ENCODE data around the gene FOSL2. TPM values are rescaled to one million over a fixed set of nuclear protein-coding genes. Genes with fewer than 3 reads are reported as not detected.

The FOSL2 gene
- total and polyA plus RNA-seq, 4 donors: 23.5 to 97.9 (median 68.5) TPM

DNA sequence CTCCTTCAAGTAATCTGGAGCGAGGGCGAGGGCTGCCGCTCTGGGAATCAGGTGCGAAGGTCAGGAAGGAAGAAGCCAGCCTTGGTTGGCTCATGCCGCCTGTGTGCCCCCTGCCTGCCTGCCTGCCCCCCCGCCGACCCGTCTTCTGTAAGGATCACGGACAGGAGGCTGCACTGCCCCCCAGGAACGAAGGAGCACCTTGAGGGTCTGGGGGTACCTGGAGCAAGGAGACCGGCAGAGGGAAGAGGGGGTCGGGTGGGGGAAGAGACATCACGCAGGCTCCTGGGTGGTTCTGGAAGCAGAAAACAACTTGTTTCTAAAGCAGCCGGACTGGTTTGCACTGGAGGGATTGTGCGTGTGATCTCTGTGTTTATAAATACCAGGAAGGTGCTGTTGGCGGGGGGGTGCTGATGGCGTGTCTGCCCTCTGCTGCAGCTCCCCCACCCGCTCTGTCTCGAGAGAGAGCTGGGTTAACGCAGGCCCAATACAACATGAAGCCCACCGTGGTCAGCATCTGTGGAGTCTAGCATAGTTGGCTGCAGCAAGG is 1.7 kb downstream of the FOSL2 start:
- no peak for TF ChIP-seq CTCF (IDR thresholded peaks at IDR 0.05; ENCODE audit: control extremely low read depth, extremely low read depth)
- 1% methylated on average over 20 to 21 of the region's 21 CpGs for WGBS, 2 donors

GRCh38 chr2:28394997-28395333 is 2.3 kb downstream of the FOSL2 start:
- Histone ChIP-seq H3K4me1 (ENCODE audit: control insufficient read depth in 5 of 5, insufficient read depth in 5 of 5, low read length in 5 of 5) (peaks cover 7 to 57% (median 20%) of the 10 kb centered on the region in 5 donors), H3K36me3 (ENCODE audit: control insufficient read depth in 4 of 4, insufficient read depth in 4 of 4, low read length in 4 of 4) (peaks cover 0 to 4% (median 0%) of the 10 kb centered on the region in 4 donors), H3K9me3 (ENCODE audit: control insufficient read depth in 4 of 4, insufficient read depth in 3 of 4, low read length in 3 of 4) (no peaks in the 10 kb centered on the region), H3K27ac (ENCODE audit: low read depth in 1 of 2, low read length in 1 of 2) (peak overlapping the region; percentile 99), H3K4me3 (peak overlapping the region; percentile 94), H3K9ac (ENCODE audit: insufficient read depth in 1 of 2, low read length in 2 of 2) (peak overlapping the region in 1 of 2 donors; percentile 84), H3K27me3 (ENCODE audit: control insufficient read depth in 3 of 3, insufficient read depth in 3 of 3, low read length in 2 of 3) (no peaks in the 10 kb centered on the region)
- WGBS, 2 donors: 8 to 12% methylated on average over 7 of the region's 7 CpGs
- ATAC-seq (ENCODE audit: insufficient read depth, low FRiP score): no peak
- no peak for DNase-seq
- TF ChIP-seq CTCF (IDR thresholded peaks at IDR 0.05; ENCODE audit: control extremely low read depth, extremely low read depth): no peak

More for the DNA sequence above, 1.7 kb downstream of the FOSL2 start:
- no peaks in the 10 kb centered on the region for H3K27me3 ChIP-seq (ENCODE audit: control insufficient read depth in 3 of 3, insufficient read depth in 3 of 3, low read length in 2 of 3)
- DNase-seq: peak; percentile 55 to 74 (median 61)
- H3K9ac ChIP-seq (ENCODE audit: insufficient read depth in 1 of 2, low read length in 2 of 2): peak overlapping the region in 1 of 2 donors; percentile 84
- peak overlapping the region; percentile 99 for H3K27ac ChIP-seq (ENCODE audit: low read depth in 1 of 2, low read length in 1 of 2)
- ATAC-seq (ENCODE audit: insufficient read depth, low FRiP score): no peak
- H3K4me1 ChIP-seq (ENCODE audit: control insufficient read depth in 5 of 5, insufficient read depth in 5 of 5, low read length in 5 of 5): peaks cover 7 to 57% (median 15%) of the 10 kb centered on the region in 5 donors
- peaks cover 0 to 2% (median 0%) of the 10 kb centered on the region in 4 donors for H3K36me3 ChIP-seq (ENCODE audit: control insufficient read depth in 4 of 4, insufficient read depth in 4 of 4, low read length in 4 of 4)
- H3K9me3 ChIP-seq (ENCODE audit: control insufficient read depth in 4 of 4, insufficient read depth in 3 of 4, low read length in 3 of 4): no peaks in the 10 kb centered on the region
- peak overlapping the region; percentile 94 for H3K4me3 ChIP-seq

GRCh38 chr2:28395334-28396061 is 2.8 kb downstream of the FOSL2 start:
- peaks cover 7 to 57% (median 24%) of the 10 kb centered on the region in 5 donors for H3K4me1 ChIP-seq (ENCODE audit: control insufficient read depth in 5 of 5, insufficient read depth in 5 of 5, low read length in 5 of 5)
- H3K4me3 ChIP-seq: peak overlapping the region; percentile 94
- WGBS, 2 donors: 11 to 15% methylated on average over 15 of the region's 15 CpGs
- no peak for ATAC-seq (ENCODE audit: insufficient read depth, low FRiP score)
- H3K9me3 ChIP-seq (ENCODE audit: control insufficient read depth in 4 of 4, insufficient read depth in 3 of 4, low read length in 3 of 4): no peaks in the 10 kb centered on the region
- no peaks in the 10 kb centered on the region for H3K27me3 ChIP-seq (ENCODE audit: control insufficient read depth in 3 of 3, insufficient read depth in 3 of 3, low read length in 2 of 3)
- peak; percentile 71 to 92 (median 87) for DNase-seq
- peak overlapping the region in 1 of 2 donors; percentile 84 for H3K9ac ChIP-seq (ENCODE audit: insufficient read depth in 1 of 2, low read length in 2 of 2)
- no peak for TF ChIP-seq CTCF (IDR thresholded peaks at IDR 0.05; ENCODE audit: control extremely low read depth, extremely low read depth)
- H3K27ac ChIP-seq (ENCODE audit: low read depth in 1 of 2, low read length in 1 of 2): peak overlapping the region; percentile 99
- peaks cover 0 to 7% (median under 1%) of the 10 kb centered on the region in 4 donors for H3K36me3 ChIP-seq (ENCODE audit: control insufficient read depth in 4 of 4, insufficient read depth in 4 of 4, low read length in 4 of 4)
